H1 (cell line): ENCODE measurements around the gene TMEM154. TPM values are rescaled to one million over a fixed set of nuclear protein-coding genes. Genes with fewer than 3 reads are reported as not detected.

Source experiments
- CTCF ChIA-PET: fragments of 300-600 bp; sonication (Branson Sonifier 250); formaldehyde crosslinking; loops from one replicate; lab custom pipeline; 2021; ENCODE audit not compliant: partially characterized antibody; lab: Charles Lee
- POLR2A ChIA-PET: fragments of 300-600 bp; sonication (Branson Sonifier 250); formaldehyde crosslinking; loops from one replicate; lab custom pipeline; 2021; ENCODE audit warnings: inconsistent platforms; ENCODE audit not compliant: partially characterized antibody; lab: Charles Lee
- DNase-seq, 2 experiments: peaks; one replicate each; pipeline versions ENCODE4 v3.0.0 to v3.0.0-alpha.2; 2010 to 2022; ENCODE audit warnings: low spot score in 2 of 2, low read depth in 1 of 2, mixed read lengths in 1 of 2
- FAIRE-seq: peaks from 2 replicates; lab custom pipeline; 2011; peaks lifted over from hg19 to GRCh38; lab: Jason Lieb, UNC
- H2AFZ ChIP-seq: 2 replicates; pipeline ENCODE4 v1.8.1; 2012; ENCODE audit warnings: low read length, inconsistent platforms
- H2AK5ac ChIP-seq: 2 replicates; pipeline ENCODE4 v1.6.1; 2013; ENCODE audit warnings: low read depth, low read length
- H2BK120ac ChIP-seq: replicated peaks from 2 replicates; pipeline ENCODE3; 2013; ENCODE audit warnings: low read depth, low read length, inconsistent platforms
- H2BK12ac ChIP-seq: 2 replicates; pipeline ENCODE4 v1.6.1; 2013; ENCODE audit warnings: low read depth, low read length
- H2BK15ac ChIP-seq: 2 replicates; pipeline ENCODE4 v1.6.1; 2013; ENCODE audit warnings: low read length
- H2BK20ac ChIP-seq: 2 replicates; pipeline ENCODE4 v1.6.1; 2013; ENCODE audit warnings: low read length
- H2BK5ac ChIP-seq: 2 replicates; pipeline ENCODE4 v1.6.1; 2013; ENCODE audit warnings: low read depth, low read length
- H3K14ac ChIP-seq: 2 replicates; pipeline ENCODE4 v1.6.1; 2013; ENCODE audit warnings: inconsistent platforms; ENCODE audit not compliant: insufficient read length
- H3K18ac ChIP-seq: 2 replicates; pipeline ENCODE4 v1.6.1; 2013; ENCODE audit warnings: low read length; ENCODE audit errors: extremely low read depth
- H3K23ac ChIP-seq: 2 replicates; pipeline ENCODE4 v1.6.1; 2013; ENCODE audit warnings: inconsistent platforms; ENCODE audit not compliant: insufficient read length
- H3K23me2 ChIP-seq: 2 replicates; pipeline ENCODE4 v1.6.1; 2013; ENCODE audit warnings: low read depth, low read length
- H3K27ac ChIP-seq: 2 replicates; pipeline ENCODE4 v1.6.1; 2011; ENCODE audit warnings: low read depth, low read length, inconsistent platforms
- H3K27me3 ChIP-seq, 4 experiments: replicated peaks in 1 of 4; 1 replicate in 1 of 4; 2 replicates in 3 of 4; pipeline versions ENCODE4 v1.6.1 to v1.8.1; 2011 to 2013; ENCODE audit warnings: low read length in 3 of 4, mild to moderate bottlenecking in 3 of 4, inconsistent platforms in 2 of 4, mixed read lengths in 2 of 4, moderate library complexity in 1 of 4; ENCODE audit not compliant: control insufficient read depth in 3 of 4, insufficient read depth in 3 of 4; ENCODE audit errors: extremely low read depth in 1 of 4
- H3K36me3 ChIP-seq, 4 experiments: 2 replicates each; pipeline versions ENCODE4 v1.6.1 to v1.8.1; 2011 to 2013; ENCODE audit warnings: mild to moderate bottlenecking in 4 of 4, low read length in 3 of 4, moderate library complexity in 2 of 4, control low read depth in 1 of 4, inconsistent platforms in 1 of 4; ENCODE audit not compliant: insufficient read depth in 4 of 4, control insufficient read depth in 2 of 4
- H3K4ac ChIP-seq: replicated peaks from 2 replicates; pipeline ENCODE3; 2013; ENCODE audit warnings: low read length, low read depth, mixed read lengths, inconsistent platforms; ENCODE audit not compliant: insufficient read length
- H3K4me1 ChIP-seq, 4 experiments: replicated peaks in 1 of 4; 1 replicate in 1 of 4; 2 replicates in 3 of 4; pipeline versions ENCODE4 v1.6.1 to v1.8.1; 2011 to 2013; ENCODE audit warnings: low read length in 3 of 4, inconsistent platforms in 2 of 4, mixed read lengths in 1 of 4; ENCODE audit not compliant: insufficient read depth in 4 of 4, control insufficient read depth in 3 of 4
- H3K4me2 ChIP-seq, 2 experiments: 2 replicates each; pipeline versions ENCODE4 v1.6.1 to v1.8.1; 2011 to 2013; ENCODE audit warnings: low read depth in 2 of 2, low read length in 2 of 2, control low read depth in 1 of 2, inconsistent platforms in 1 of 2, mild to moderate bottlenecking in 1 of 2; ENCODE audit not compliant: insufficient read depth in 1 of 2
- H3K4me3 ChIP-seq, 4 experiments: fragments of 200-600, 300-600 bp in 1 of 4; sonication (generic), shearing (Covaris generic), sonication (Bioruptor Twin) in 1 of 4; 2 replicates each; pipeline versions ENCODE4 v1.5.1 to v1.8.1; 2011 to 2016; ENCODE audit warnings: low read length in 4 of 4, low read depth in 3 of 4, control low read depth in 2 of 4, inconsistent platforms in 2 of 4, mild to moderate bottlenecking in 2 of 4, mixed read lengths in 1 of 4, moderate library complexity in 1 of 4; ENCODE audit not compliant: insufficient read depth in 2 of 4; ENCODE audit errors: extremely low read depth in 1 of 4
- H3K56ac ChIP-seq: replicated peaks from 2 replicates; pipeline ENCODE3; 2013; ENCODE audit warnings: low read depth, mild to moderate bottlenecking, mixed read lengths, low read length, inconsistent platforms; ENCODE audit not compliant: insufficient read length
- H3K79me1 ChIP-seq: 2 replicates; pipeline ENCODE4 v1.6.1; 2013; ENCODE audit warnings: low read depth, low read length, control low read depth
- H3K79me2 ChIP-seq, 2 experiments: 2 replicates each; pipeline versions ENCODE4 v1.6.1 to v1.8.1; 2012 to 2013; ENCODE audit warnings: low read length in 2 of 2, mild to moderate bottlenecking in 2 of 2, inconsistent platforms in 1 of 2; ENCODE audit not compliant: insufficient read depth in 2 of 2, control insufficient read depth in 1 of 2
- H3K9ac ChIP-seq, 4 experiments: replicated peaks in 1 of 4; 1 replicate in 1 of 4; 2 replicates in 3 of 4; pipeline versions ENCODE4 v1.6.1 to v1.8.1; 2011 to 2013; ENCODE audit warnings: low read depth in 3 of 4, low read length in 3 of 4, control low read depth in 2 of 4, mild to moderate bottlenecking in 2 of 4, moderate library complexity in 2 of 4, inconsistent platforms in 1 of 4; ENCODE audit errors: extremely low read depth in 1 of 4
- H3K9me3 ChIP-seq, 2 experiments: 2 replicates each; pipeline versions ENCODE4 v1.6.1 to v1.8.1; 2012 to 2013; ENCODE audit warnings: mild to moderate bottlenecking in 2 of 2, moderate library complexity in 2 of 2, control low read depth in 1 of 2, inconsistent platforms in 1 of 2, low read depth in 1 of 2, low read length in 1 of 2, mixed read lengths in 1 of 2; ENCODE audit not compliant: insufficient read depth in 2 of 2
- H4K20me1 ChIP-seq, 2 experiments: replicated peaks in 1 of 2; 2 replicates each; pipeline versions ENCODE3 to v1.8.1; 2011 to 2013; ENCODE audit warnings: inconsistent platforms in 2 of 2, low read length in 2 of 2, mild to moderate bottlenecking in 1 of 2; ENCODE audit not compliant: insufficient read depth in 2 of 2, control insufficient read depth in 1 of 2
- H4K5ac ChIP-seq: 2 replicates; pipeline ENCODE4 v1.6.1; 2013; ENCODE audit warnings: low read length, low read depth, mixed read lengths, inconsistent platforms; ENCODE audit not compliant: insufficient read length
- H4K8ac ChIP-seq: 2 replicates; pipeline ENCODE4 v1.8.0; 2013; ENCODE audit warnings: mild to moderate bottlenecking, moderate library complexity, low read length, inconsistent platforms; ENCODE audit not compliant: insufficient read depth; ENCODE audit errors: extremely low read depth
- H4K91ac ChIP-seq: replicated peaks from 2 replicates; pipeline ENCODE3; 2013; ENCODE audit warnings: low read length, mixed read lengths, inconsistent platforms; ENCODE audit not compliant: insufficient read length
- JUN ChIP-seq: IDR thresholded peaks from 2 replicates; pipeline ENCODE4 v1.6.1; 2011; ENCODE audit warnings: low read depth, mild to moderate bottlenecking, improper control_type of control experiment, low read length
- WGBS, 2 experiments: shearing (Covaris generic) in 1 of 2; methylation state at CpG; one replicate each; pipeline versions ENCODE4 v1.1.6 to v1.1.7; 2013 to 2015; ENCODE audit warnings: low lambda C conversion rate in 2 of 2, mixed read lengths in 2 of 2, inconsistent platforms in 1 of 2, low coverage in 1 of 2, missing lambda C conversion rate in 1 of 2; ENCODE audit not compliant: insufficient replicate concordance in 2 of 2, insufficient coverage in 1 of 2, insufficient read length in 1 of 2; ENCODE audit errors: extremely low coverage in 1 of 2, missing lambda C conversion rate in 1 of 2; 5-methylcytosine and 5-hydroxymethylcytosine counted together
- polyA plus RNA-seq, 7 experiments: library from polyadenylated mRNA; depleted of rRNA in 3 of 7; stranded (reverse) in 5 of 7; unstranded in 2 of 7; fragments of >200 nt in 5 of 7; fragments of 200-250 nt in 2 of 7; gene quantifications; 1 replicate in 5 of 7; 2 replicates in 1 of 7; 4 replicates in 1 of 7; pipeline versions ENCODE4 v1.2.1 to v1.2.3, GENCODE V29; 2011 to 2013; ENCODE audit warnings: missing spikeins in 2 of 7, mixed read lengths in 2 of 7
- total RNA-seq: library from RNA; stranded (reverse); fragmentation: NEBNext Ultra II Directional; extraction: Animal tissue kit (Norgen Biotek cat#: 25700); gene quantifications from 2 replicates; pipeline ENCODE4 v1.2.1, GENCODE V29; 2021

Gene TMEM154
- total and polyA plus RNA-seq, 2 of the 8 experiments (the other 6 are each of a cell fraction or from before 2014, with no cell fraction given): 0.33 to 1.2 TPM

DNA sequence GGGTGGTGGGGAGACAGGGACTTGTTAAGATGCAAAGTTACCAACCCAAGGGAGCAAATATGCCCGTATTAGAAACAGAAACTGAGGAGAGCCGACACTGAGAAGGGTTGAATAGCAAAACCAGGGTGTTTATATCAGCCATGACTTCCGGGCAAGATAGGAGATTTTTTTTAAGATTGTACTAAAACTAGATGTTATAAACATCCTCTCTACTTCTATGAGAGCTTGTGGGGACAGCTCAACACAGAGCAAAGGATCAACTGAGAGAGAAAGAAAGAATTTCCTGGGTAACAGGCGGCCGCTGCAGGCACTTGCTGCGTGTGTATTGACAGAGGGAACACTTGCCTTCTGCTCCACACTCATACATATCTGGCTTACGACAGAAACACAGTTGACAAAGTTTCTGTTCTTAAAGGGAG, 94.8 kb downstream of the TMEM154 start:
- Histone ChIP-seq H2AK5ac (no peak overlapping the region), H3K36me3 (no peaks in the 10 kb centered on the region), H2BK5ac (no peak overlapping the region), H3K4ac (no peak overlapping the region), H4K5ac (no peak overlapping the region), H3K14ac (no peak overlapping the region), H2AFZ (no peak overlapping the region), H3K4me3 (no peak overlapping the region), H3K9me3 (peaks cover 0 to 2% of the 10 kb centered on the region in 2 experiments; a peak in 1 of 4 replicates), H3K4me2 (no peak overlapping the region), H3K18ac (no peak overlapping the region), H4K8ac (no peak overlapping the region), H3K27ac (no peak overlapping the region), H4K91ac (no peak overlapping the region), H3K79me1 (no peaks in the 10 kb centered on the region), H3K56ac (no peak overlapping the region), H3K9ac (no peak overlapping the region), H3K23me2 (no peaks in the 10 kb centered on the region), H3K27me3 (no peaks in the 10 kb centered on the region), H2BK120ac (no peak overlapping the region), H2BK20ac (no peak overlapping the region), H3K23ac (no peak overlapping the region), H3K79me2 (no peaks in the 10 kb centered on the region), H3K4me1 (no peaks in the 10 kb centered on the region), H2BK15ac (no peak overlapping the region), H2BK12ac (no peak overlapping the region), H4K20me1 (no peaks in the 10 kb centered on the region)
- FAIRE-seq (no peak), DNase-seq (no peak)
- 89% methylated on average over 7 of the region's 7 CpGs; no CpG with 5 or more reads in 1 of the 2 experiments for WGBS, 2 experiments
- no peak for TF ChIP-seq JUN
- ChIA-PET CTCF (interaction anchor here (1.4 to 2.8 kb wide), 2 partner anchors 54 to 84 kb away, joined by 3 to 8 read pairs; no protein-coding TSS in a partner anchor), POLR2A (no interaction called here)
